Activated T-cell treated with anti-CD3 and anti-CD28 coated beads, Interleukin-2, amount 50 U/mL, for 48 hours (primary cell): ENCODE results near the gene HOXC6.
A peak's percentile ranks its signal among the peaks of the same experiment; 100 is the strongest.

ENCODE experiments used
- DNase-seq, 2 experiments: peaks; one replicate each; pipeline ENCODE4 v3.0.0-alpha.2; 2020

The HOXC6 gene

DNA sequence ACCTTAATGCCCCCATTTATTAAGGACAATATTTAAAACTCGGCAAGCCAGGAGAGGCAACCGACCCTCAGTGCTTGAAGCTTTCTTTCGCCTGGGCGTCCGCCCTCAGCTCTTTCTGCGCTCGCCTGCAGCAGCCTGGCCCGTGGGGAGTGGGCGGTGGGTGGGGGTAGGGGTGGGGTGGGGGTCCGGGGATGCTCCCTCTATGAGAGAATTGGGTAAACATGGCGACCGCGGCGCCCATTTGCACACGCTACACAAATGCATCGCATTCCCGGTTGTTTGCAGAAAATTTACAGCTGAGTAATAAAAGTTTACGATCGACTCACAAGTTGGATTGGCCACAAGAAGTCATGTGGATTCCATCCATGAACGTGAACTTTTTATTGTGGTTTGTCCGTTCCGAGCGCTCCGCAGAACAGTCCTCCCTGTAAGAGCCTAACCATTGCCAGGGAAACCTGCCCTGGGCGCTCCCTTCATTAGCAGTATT, 11.7 kb upstream of the HOXC6 start:
- no peak for DNase-seq

DNA sequence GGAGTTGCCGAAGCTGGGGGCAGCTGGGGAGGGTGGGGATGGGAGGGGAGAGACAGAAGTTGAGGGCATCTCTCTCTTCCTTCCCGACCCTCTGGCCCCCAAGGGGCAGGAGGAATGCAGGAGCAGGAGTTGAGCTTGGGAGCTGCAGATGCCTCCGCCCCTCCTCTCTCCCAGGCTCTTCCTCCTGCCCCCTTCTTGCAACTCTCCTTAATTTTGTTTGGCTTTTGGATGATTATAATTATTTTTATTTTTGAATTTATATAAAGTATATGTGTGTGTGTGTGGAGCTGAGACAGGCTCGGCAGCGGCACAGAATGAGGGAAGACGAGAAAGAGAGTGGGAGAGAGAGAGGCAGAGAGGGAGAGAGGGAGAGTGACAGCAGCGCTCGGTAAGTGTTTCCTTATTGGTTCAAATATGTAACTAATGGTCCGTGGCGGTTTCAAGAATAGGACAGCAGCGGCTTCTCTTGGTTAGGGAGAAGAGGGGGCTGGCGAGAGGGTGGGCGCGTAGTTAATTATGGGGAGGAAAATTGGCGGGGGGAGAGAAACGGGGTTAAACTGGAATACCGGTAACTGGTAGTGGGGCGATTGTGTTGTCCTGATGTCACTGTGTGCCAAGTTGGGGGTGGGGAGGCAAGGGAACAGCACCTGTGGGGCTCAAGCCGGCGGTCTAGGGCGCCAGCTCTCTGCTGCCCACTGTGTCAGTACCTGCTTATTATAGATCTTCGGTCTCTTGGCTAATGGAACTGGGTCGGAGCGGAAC, 11.0 kb upstream of the HOXC6 start:
- DNase-seq = peak in 1 of 2 experiments; percentile 18

DNA sequence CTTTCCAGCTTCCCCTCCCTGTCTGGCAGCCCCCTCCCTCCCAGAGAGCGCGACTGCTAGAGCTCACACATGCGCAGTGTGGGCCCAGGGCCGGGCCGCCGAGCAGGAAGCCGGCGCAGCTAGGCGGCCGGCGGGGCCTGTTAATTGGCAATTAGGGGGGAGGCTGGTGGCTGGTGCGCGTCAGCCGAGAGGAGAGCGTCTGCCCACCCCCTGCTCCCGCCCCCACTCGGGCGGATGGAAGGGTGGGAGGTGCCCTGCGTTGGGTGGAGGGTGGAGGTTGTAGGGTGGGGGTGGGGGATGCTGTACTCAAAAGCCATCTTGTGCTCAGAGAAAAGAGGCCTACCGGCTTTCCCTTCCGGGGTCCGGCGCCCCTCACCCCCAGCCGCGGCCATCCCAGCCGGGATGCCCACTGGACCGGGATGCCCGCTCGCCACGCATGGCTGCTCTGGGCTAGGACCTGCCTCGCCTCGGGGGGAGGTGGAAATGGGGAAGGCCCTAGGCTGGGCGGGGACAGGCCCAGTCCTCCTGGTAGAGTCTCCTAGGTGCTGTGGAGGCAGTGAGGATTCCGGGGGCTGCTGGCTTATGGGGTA, 10.3 kb upstream of the HOXC6 start:
- peak; percentile 78 to 80 for DNase-seq

DNA sequence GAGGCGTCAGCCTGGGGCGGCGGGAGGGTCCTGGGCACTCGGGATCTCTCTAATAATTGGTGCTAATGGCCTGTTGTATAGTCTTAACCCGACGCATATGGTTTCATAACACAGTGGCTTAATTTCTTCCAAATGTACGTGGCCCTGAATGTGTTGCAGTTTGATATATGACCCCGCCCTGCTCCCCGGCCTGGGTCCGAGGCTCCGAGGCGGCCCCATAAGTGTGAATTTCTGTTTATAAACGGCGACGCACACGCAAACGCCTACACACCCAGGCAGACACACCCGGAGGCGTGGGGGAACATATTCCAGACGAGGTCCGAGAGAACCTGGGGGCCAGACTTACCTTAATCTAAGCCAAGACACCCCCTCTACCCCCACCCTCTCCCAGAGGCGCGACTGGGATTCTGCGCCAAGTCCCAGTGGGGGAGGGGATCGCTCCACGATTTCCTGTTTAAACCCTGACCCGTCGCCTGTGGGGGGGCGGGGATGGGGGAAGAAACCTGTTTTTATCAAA, 9.7 kb upstream of the HOXC6 start:
- DNase-seq = peak in 1 of 2 experiments; percentile 20

DNA sequence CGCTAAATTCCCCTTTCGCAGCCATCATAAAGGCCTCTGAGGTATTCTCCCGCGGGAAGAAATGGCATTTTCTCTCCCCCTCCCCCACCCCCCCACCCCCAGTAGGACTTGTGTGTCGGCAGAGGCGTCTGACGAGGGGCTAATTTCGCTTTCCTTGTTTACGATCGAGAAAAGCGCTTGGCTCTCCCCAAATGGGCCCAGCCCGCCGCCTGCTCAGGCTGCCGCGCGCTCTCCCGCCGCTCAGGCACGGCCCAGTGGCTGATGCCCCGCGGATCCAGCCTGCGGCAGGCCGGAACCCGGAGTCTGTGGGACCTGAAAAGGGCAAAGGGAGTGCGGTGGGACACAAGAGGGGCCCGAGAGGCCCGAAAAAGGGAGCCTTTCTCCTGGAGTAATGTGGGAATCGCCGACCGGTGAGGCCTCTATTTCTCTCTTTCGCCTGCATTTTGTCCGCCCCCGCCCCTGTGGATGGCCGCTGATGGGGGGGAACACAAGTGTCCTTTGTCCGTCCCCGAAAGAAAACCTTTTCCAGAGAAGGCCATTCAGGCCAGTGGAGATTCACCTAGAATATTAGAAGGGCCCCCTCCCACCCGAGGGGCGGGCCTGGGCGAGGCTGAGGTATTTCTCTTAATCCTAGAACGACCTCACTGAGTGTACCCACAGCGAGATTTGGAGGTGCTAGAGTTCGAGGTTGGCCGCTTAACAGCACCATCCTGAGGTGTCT, 9.0 kb upstream of the HOXC6 start:
- no peak for DNase-seq

DNA sequence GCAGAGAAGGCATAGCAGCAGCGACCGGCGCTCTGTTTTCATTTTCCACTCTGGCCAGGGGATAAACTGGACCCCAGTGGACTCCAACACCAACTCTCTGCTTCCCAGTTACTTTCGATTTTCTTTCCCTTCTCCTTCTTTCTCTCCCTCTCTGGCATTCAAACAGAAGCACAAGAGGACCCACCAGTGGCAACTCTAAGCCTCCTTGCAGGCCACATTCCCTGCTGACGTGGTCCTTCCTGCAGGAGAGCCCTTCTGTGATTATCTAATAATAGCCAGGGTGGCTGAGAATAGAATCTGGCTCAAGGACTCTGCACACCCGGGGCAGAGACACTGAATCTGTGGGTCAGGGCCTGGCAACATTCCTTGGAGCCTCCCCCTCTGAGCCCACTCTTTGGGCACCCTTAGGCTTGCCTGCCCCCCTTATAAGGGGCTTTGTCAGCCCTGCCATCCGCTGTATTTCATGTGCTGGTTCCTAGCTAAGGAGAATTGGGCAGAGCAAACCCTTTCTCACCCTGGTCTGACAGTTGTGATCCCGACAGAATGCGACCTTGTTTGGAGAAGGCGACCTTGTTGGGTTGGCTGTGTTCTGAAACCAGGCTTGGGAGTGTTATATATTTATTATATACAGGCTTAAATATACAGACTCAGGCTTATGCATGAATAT, 8.2 kb upstream of the HOXC6 start:
- no peak for DNase-seq

DNA sequence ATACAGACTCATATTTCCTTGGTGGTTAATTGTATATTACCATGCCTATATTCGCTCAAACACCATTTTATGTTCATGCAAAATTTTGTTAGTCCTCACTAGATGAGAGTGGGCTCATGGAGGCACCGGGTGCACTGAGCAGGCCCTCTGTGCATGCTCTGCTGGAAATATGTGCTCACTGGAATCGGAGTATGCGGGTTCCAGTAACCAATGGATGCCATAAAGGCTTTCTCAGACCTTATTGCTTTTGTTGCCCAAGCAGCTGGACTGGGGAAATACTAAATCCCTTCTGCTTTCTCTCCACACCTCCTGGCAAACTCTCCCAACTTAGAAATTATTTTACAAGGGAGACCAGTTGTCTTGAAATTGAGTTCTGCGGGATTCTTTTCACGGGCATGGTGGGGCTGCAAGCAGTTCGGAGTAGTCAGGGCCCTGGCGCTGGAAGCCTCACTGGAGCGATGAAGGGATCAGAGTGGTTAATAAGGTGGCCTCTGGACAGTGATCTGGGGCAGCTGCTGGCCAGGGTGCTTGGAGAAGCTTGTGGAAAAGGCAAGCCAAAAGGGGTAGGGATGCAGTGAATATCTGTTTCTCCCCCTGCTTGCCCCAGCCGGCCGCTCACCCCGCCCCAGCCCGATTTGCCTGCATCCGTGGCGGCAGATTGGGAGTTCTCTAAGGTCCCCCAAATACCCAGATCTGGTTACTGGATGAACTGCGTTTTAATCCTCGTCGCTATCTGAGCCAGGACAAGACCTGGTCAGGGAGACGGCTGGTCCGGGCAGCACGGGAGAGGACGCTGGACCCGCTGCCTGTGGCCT, 7.4 kb upstream of the HOXC6 start:
- DNase-seq = no peak

DNA sequence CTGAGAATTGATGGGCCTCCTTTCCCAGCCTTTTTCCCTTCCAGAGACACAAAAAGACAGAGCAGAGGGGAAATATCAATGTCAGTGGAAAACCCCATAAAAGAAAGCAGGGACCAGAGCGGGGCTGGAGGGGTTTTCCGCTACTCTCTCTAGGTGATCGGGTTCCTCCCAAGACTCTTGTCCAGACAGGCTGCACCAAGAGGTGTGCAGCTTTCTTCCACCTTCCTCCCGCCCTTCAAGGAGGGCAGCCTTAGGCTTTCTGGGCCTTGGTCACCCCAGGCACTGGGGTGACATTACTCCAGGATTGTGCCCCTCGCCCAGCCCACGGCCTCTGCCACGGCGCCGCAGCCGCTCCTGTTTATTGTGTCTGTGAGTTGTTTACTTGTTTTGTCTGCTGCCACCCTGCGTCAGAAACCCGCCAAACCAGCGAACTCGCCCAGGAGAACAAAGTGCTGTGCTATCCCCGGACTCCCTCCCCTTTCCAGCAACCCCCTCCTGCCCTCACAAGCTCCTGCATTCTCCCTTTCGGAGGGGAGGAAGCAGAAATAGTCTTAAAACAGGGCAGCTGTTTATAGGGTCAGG, 6.7 kb upstream of the HOXC6 start:
- DNase-seq = no peak

DNA sequence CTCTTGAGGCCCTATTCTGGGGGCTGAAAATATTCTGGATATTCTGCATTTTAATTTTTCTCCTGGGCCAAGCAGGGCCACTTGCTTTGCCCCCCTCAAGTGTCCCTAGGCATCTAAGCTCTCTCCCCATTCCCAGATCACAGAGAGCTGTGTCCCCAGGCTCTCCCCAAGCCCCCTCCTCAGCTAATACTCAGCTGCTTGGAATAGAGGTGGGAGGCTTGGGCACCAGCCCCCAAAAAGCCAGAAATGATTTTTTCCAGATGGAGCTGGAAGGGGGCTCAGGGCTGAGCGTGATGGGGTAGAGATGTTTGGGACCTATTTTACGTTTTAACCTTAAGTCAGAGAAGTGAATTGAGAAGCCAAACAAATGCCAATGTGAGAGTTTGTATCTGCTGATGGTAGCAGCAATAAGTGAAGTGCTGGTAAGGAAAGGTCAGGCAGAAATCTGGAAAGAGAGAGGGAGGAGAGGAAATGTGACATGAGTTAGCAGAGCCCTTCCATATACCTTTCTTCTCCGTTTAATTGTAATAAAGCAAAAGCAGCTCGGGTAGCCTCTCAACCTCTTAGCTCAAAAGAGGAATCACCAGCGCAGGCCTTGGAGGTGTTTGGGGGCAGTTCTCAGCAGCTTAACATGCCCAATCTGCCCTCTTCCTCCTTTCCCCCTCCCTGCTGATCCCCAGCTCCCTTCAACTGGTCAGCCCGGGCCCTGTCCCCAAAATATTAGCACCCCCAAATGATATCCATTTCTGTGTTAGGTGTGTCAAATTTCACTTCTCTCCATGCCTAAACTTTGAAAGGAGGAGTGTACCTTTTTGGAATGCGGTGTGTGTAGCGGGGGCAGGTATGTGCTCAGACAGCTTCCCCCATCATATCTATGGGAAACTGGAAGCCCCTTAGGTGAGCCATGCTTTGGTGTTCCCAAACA, 5.0 kb upstream of the HOXC6 start:
- DNase-seq = no peak

DNA sequence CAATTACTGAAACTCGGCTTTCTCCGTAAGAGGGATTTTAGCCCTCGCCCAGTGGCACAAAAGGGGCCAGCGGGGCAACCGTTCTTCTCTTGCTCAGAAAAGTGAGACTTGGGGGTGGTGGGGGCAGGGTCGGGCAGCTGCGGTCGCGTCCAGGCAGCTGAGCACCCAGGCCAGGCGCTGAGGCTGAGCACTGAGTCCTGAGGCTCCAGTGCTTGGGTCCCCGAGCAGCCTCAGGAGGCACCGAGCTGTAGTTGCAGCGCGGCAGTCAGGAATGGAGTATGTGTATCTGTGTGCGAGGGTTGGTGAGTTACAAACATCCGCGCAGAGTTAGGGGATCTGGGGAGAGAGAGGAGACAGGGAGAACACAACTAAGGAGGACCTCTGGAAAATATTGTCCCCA, 4.1 kb upstream of the HOXC6 start:
- no peak for DNase-seq

DNA sequence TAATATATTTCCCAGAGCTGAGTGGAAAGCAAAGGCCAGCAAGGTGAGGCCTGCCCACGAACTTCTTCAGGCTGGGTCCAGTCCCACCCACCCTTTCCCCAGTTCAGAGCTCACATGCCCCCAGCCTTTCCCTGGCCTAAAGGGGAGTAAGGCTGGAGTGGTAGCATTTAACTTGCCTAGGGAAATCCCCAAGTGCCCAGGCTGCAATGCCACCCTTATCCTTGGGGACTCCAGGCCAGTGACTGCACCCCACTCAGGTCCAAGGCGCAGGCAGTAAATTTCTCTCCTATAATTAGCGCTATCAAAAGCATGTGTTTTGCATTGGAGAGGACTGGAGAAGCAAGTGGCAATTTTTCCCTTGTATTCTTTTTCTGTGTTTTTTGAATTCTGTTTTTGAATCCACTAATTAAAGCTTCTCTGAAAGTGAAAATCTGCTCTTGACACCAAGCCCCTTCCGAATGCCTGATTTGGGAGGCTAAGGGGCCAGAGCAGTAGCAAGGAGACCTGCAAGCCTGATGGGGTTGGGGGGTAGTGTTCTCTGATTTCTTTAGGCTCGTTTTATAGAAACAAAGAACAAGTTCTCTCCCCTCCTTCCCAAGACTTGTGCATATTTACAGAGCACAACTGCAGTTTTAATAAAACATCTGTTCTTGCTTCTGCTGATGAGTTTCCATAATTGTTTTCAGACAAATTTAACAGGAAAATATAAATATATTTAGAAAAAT, 3.5 kb upstream of the HOXC6 start:
- no peak for DNase-seq

DNA sequence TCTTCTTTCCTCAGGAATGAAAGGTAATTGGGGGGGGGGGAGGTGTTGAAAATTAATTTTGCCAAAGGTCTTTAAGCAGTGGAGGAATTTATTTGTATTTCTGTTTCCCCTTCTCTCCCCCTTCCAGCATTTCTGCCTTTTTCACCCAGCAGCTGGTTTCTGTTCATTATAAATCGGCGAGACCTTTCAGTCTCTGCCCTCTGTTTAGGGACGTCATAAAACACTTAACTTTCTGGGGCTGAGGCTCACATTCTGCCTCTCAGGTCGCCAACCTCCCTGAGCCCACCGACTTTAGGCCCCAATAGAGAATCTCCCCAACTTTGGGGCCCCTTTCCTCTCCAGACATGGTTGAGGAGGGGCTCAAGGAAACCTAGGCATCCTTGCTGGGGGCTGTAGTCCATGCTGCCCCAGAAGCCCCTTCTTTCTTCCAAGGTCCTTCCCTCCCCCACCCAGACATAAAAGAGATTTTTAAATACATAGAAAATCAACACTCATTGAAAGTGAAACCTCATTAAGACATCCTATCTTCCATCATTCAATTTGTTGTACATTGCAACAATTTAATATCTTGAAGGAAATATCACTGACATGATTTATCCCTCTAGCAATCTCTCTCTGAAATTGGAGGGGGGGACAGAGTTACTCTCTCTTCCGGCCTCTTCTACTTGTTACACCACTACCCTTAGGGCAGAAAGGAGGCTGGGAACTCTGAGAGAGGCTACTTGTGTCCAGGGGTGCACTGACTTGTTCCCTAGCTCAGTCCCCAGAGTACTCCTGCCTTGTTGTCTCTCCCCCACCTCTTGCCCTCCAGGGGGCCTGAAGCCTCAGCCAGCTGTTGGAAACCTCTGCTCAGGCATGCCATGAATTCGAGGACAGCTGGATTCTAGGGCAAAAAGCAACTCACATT, 2.5 kb upstream of the HOXC6 start:
- DNase-seq = no peak

DNA sequence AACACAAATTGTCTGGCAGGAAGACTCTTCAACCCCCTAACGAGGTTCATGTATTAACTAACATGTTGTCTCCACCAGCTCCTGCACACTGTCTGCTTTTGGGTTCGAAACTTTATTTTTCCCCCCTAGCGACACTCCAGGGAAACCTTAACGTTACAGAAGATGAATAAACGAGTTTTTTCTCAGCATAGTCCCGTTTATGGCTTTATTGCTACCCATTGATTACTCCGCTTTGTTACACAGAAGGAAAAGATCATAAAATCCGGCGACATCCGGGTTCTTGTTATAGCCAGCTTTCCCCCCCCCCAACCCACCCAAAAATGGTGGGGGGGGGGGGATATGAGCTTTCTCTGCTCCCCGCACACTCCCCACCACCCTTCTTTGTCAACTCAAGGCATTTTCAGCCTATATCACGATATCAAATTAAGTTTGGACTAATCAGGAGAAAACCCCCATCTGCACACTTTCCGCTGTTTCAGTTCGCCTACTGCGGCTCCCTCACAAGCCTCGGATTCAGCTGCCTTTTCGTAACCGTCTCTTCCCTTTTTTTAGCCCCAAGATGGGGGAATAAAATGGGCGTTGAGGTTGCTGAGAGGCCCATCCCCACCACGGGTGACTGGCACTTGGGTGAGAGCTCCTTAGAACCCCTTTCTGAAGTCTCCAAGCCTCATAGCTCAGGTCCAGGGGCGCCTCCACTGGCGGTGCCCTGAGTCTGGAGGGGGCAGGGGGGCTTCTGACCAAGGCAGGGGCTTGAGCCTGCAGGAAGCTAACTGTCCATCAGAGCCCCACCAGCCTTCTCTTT, 1.4 kb upstream of the HOXC6 start:
- DNase-seq = no peak

DNA sequence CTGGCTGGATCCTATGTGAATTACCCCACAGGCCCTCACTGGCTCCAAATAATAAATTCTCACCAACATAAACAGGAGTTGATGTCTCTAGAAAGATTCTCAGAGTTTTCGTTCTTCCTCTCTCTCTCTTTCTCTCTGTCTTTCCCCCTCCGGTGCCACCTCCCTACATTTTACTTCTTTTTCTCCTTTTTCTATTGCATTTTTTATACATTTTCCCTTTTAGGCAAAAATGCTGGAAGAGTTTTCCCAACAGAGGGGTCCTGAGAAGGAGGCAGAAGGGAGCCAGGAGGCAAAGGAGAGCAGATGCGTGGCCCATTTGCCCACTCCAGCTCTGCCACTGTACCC, 826 bp upstream of the HOXC6 start:
- no peak for DNase-seq

DNA sequence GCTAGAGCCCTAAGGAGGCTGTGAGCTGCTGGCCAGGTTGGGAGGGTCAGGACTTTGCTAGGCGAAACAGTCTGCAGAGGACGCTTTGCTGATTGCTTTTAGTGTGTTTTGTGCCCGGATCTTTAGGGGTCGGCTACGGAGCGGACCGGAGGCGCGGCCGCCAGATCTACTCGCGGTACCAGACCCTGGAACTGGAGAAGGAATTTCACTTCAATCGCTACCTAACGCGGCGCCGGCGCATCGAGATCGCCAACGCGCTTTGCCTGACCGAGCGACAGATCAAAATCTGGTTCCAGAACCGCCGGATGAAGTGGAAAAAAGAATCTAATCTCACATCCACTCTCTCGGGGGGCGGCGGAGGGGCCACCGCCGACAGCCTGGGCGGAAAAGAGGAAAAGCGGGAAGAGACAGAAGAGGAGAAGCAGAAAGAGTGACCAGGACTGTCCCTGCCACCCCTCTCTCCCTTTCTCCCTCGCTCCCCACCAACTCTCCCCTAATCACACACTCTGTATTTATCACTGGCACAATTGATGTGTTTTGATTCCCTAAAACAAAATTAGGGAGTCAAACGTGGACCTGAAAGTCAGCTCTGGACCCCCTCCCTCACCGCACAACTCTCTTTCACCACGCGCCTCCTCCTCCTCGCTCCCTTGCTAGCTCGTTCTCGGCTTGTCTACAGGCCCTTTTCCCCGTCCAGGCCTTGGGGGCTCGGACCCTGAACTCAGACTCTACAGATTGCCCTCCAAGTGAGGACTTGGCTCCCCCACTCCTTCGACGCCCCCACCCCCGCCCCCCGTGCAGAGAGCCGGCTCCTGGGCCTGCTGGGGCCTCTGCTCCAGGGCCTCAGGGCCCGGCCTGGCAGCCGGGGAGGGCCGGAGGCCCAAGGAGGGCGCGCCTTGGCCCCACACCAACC, 1.5 kb downstream of the HOXC6 start:
- peak in 1 of 2 experiments; percentile 24 for DNase-seq

DNA sequence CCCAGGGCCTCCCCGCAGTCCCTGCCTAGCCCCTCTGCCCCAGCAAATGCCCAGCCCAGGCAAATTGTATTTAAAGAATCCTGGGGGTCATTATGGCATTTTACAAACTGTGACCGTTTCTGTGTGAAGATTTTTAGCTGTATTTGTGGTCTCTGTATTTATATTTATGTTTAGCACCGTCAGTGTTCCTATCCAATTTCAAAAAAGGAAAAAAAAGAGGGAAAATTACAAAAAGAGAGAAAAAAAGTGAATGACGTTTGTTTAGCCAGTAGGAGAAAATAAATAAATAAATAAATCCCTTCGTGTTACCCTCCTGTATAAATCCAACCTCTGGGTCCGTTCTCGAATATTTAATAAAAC, 2.2 kb downstream of the HOXC6 start:
- no peak for DNase-seq

DNA sequence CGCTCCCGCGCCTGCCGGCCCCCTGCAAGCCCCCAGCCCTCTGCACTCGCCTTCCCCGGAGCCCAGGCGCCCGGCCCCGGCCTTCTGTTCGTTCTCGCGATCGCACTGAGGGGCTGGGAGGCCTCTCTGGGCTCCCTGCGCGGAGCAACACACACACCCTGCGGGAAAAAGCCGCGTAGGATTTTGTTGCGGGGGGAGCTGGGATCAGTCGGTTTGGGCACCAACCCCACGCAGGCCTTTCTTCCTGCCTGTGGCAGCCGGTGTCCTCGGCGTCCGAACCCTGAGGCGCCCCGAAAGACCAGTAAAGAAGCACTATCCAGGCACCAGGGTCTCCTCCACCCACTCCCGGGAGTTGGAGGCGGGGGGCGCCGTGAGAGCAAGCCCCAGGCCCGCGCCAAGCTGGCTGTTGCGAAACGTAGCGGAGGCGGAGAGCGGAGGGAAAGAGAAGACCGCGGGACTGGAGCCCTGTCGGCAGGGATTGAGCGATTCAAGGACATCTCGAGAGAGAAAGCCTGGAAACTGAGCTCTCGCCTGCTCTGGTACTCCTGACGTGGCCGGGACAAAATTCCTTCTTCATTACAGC, 2.7 kb downstream of the HOXC6 start:
- DNase-seq = peak in 1 of 2 experiments; percentile 19
